ENCODE results near the gene HIRIP3.

GRCh38 chr16:29991571-29991904, 3.9 kb downstream of the HIRIP3 start:
- TF ChIP-seq CTCF (optimal IDR thresholded peaks at IDR 0.05 in 1 of 3, IDR thresholded peaks at IDR 0.05 in 1 of 3, conservative IDR thresholded peaks at IDR 0.05 in 1 of 3; ENCODE audit: extremely low read depth in 1 of 3, insufficient read depth in 2 of 3, low read length in 3 of 3) (no peak), EZH2 (IDR thresholded peaks at IDR 0.05; ENCODE audit: low read length) (no peak)
